GM12865 (cell line): ENCODE data around the gene SPINK2.

Source experiments
- DNase-seq: peaks from one replicate; pipeline ENCODE4 v3.0.0; 2010; ENCODE audit warnings: low read depth
- H3K4me3 ChIP-seq: 2 replicates; pipeline ENCODE4 v1.5.1; 2011; ENCODE audit warnings: mild to moderate bottlenecking, low read depth, low read length, control low read depth
- TF ChIP-seq, protein P1 (sequence below): IDR thresholded peaks from 2 replicates; pipeline ENCODE4 v1.5.1; 2011; ENCODE audit warnings: low read length, control low read depth, low read depth, inconsistent platforms; ENCODE audit not compliant: insufficient read depth; ENCODE audit errors: missing control alignments

The SPINK2 gene

DNA sequence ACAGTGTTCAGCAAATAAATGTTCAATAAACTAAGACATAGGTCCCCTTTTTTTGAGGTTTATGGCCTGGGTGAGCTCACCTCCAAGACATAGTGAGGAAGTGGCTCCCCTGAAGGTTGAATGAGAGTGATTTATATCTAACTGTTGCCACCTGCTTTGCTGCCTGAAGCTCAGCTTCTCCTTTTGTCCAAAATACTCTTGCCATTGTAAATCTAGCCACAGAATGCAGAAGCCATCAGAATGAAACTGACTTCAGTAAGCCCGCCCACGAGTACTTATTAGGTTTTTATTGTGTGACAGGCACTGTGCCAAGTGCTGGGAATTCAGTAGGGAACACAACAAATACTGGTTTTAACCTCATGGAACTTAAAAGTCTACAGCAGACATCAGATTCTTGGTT lies 18.0 kb downstream of the SPINK2 start:
- DNase-seq = peak; percentile 57
- TF ChIP-seq, protein P1, sequence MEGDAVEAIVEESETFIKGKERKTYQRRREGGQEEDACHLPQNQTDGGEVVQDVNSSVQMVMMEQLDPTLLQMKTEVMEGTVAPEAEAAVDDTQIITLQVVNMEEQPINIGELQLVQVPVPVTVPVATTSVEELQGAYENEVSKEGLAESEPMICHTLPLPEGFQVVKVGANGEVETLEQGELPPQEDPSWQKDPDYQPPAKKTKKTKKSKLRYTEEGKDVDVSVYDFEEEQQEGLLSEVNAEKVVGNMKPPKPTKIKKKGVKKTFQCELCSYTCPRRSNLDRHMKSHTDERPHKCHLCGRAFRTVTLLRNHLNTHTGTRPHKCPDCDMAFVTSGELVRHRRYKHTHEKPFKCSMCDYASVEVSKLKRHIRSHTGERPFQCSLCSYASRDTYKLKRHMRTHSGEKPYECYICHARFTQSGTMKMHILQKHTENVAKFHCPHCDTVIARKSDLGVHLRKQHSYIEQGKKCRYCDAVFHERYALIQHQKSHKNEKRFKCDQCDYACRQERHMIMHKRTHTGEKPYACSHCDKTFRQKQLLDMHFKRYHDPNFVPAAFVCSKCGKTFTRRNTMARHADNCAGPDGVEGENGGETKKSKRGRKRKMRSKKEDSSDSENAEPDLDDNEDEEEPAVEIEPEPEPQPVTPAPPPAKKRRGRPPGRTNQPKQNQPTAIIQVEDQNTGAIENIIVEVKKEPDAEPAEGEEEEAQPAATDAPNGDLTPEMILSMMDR = no peak
- no peak overlapping the region for H3K4me3 ChIP-seq

DNA sequence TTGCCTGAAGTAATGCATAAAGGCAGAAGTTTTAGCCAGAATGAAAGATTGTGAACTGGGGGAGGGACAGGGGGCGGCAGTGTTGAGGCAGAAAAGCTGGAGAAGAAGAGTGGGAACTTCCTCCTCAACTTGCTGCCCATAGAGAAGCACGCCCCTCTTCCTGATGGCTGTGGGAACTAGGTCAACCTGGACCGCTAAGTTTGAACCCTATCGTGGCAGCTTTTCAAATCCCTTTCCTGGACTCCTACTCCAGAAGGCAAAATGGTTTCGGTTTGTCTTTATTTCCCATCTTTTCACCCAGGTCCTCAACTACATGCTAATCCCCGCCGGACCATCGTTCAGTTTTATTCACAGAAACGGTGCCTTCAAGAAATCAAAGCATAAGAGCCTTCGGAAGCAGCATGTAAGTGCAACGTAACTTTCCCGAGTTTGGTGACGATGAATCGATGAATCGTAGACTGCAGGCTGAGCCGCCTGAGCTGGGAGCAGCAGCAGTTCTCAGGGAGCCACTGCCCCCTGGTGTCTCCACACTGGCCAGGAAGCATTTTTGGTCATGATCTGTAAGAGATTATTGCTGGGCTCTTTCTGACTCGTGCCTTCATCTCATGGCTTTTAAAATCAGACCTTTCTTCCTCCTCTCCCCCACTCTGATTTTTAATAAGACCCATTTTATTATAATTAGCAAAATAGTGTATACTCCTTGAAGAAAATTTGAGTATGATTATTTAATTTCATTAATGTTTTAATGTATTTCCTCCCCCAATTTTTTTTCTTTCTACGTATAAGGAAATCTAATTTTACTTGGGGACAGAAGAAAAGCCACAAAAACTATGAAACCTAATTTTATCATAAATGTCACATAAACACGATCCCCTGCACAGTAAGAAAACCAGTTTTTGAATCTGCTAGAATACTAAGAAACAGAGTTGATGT lies 21.4 kb downstream of the SPINK2 start:
- peak; percentile 92 for DNase-seq
- TF ChIP-seq, protein P1 = peak; percentile 92

DNA sequence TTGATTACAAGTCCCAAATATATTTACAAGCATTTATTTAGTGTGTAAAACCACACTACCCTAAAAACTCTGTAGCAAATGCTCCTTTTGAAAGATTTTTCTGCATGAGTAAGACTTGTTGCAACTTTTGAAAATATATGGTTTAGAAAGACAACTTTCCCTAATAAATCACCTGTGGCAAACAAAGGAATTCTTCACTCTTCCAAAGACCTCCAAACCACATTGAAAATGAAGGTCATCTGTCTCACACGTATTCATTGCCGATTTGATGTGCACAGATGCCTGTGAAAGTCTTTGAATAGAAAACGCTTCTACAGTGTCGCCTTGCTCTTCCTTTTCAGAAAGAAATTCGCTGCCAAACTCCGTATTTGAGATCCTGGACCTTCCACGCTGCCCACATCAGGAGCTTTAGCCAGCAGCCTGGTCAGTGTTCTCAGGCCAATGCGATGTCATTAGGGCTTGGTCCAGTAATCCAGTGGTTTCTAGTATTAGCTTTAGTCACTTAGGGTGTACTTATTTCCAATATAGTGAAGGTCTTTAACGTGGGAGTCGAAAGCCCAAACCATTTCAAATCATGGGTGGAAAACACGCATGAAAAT lies 22.2 kb downstream of the SPINK2 start:
- peak overlapping the region; percentile 93; the same call in 1 of the 2 replicates for H3K4me3 ChIP-seq
- TF ChIP-seq, protein P1 = no peak
- DNase-seq = no peak

More for the DNA sequence above, 21.4 kb downstream of the SPINK2 start:
- H3K4me3 ChIP-seq = peak overlapping the region; percentile 93

DNA sequence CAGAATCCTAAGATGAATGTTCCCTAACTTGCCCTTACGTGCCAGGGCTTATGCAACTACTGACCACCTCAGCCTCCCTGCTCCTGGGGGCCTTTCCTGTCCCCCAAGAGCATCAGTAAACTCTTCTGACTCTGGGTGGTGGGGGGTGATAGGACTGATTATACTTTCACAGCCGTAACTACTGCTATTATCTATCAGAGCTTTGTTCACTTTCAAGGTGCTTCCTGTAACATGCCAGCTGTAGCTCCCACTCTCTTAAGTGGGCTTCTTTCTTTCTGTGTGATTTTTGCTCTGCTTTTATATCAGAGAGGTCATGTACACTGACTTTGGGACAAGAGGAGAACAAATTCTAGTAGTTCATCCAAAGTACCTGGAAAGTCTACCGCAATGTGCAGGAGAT lies 25.3 kb downstream of the SPINK2 start:
- TF ChIP-seq, protein P1 = no peak
- DNase-seq = no peak
- no peak overlapping the region for H3K4me3 ChIP-seq

DNA sequence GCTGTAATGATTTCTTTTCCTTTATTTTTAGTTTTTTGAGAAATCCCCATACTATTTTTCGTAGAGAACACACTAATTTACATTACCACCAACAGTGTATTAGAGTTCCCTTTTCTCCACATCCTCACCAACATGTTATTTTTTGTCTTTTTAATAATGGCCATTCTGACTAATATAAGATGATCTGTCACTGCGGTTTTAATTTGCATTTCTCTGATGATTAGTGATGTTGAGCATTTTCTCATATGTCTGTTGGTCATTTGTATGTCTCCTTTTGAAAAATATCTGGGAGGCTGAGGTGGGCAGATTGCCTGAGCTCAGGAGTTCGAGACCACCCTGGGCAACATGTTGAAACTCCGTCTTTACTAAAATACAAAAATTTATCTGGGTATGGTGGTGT lies 30.2 kb downstream of the SPINK2 start:
- H3K4me3 ChIP-seq = no peak overlapping the region
- DNase-seq = peak; percentile 38
- TF ChIP-seq, protein P1 = no peak

DNA sequence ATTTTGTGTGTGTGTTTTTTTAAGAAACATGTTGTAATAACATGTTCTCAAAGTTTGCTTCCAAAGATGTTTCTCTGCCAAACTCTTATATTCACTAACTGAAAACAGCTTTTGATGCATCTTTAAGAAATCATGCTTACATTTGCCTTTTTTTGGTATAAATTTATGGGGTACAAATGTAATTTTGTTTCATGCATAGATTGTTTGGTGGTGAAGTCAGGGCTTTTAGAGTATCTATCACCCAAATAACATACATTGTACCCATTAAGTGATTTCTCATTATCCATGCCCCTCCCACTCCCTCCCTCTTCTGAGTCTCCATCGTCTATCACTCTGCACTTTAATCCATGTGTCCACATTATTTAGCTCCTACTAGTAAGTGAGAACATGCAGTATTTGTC lies 30.8 kb downstream of the SPINK2 start:
- no peak for DNase-seq
- H3K4me3 ChIP-seq = no peak overlapping the region
- TF ChIP-seq, protein P1 = no peak
